NCI-H1694 (cell line): ENCODE measurements around the gene PRDM4.
"Not testable (repeated sequence)": the region's sequence is repeated elsewhere in the genome, so short reads cannot be mapped to it uniquely, and the experiment has no call there.

Experiments used
- DNase-seq: peaks from one replicate; lab custom pipeline; 2025; lab: John Stamatoyannopoulos, UW

The PRDM4 gene

DNA sequence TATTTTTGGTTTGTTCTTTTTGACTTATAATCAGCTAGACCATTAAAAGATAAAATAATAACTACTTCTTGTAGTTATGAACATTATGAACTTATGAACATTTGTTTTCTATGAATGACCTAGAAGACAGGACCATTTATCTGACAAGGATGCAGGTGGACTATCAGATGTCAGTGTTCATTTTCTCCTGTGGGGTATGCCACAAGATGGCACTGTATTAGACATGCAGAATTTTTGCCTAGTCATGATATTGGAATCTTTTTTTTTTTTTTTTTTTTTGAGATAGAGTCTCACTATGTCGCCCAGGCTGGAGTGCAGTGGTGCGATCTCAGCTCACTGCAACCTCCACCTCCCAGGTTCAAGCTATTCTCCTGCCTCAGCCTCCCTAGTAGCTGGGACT lies 65.2 kb downstream of the PRDM4 start:
- DNase-seq, result not testable (repeated sequence)

DNA sequence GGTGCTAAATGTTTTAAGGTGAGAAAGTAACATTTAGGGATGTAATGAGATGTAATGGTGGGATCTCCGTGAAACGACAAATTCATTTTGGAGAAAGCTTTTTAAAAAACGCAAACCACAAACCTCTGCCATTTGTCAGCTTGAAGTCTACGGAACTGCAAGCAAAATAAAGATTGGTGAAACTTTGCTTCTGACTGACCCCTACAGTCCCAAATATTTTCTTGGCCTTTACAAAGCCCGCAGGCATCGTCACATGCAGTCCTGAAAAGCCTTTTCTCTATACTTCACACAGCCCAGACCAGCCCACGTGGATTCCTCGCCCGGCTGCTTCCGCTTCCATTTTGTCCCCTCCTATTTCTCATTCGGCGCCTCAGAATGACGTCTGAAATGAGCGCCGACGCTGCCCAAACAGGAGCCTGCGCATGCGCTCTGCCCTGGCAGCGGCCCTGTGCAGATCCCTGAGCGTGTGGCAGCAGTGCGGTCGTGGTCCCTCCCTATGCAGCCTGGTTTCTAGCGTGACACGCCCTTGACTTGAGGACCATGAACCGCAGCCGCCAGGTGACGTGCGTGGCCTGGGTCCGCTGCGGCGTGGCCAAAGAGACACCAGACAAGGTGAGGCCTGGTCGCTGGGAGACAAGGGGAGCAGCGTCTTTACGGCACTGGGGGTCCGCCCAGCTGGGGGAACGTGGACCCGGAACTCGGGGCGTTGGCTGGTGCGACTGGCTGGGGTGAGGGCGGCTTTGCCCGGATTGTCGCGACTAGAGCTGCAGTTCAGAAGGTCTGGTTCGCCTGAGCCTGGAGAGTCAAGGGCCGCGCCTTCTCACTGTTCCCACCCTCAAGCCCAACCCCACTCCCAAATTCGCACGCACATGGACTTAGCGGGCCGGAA lies 75.3 kb downstream of the PRDM4 start, which contains the start of gene PWP1:
Gene PWP1, plus strand, starts transcription at position 440 of the 889 bp plus-strand sequence. Its CDS starts 101 bp downstream, at position 541.
- peak; percentile 90 for DNase-seq

DNA sequence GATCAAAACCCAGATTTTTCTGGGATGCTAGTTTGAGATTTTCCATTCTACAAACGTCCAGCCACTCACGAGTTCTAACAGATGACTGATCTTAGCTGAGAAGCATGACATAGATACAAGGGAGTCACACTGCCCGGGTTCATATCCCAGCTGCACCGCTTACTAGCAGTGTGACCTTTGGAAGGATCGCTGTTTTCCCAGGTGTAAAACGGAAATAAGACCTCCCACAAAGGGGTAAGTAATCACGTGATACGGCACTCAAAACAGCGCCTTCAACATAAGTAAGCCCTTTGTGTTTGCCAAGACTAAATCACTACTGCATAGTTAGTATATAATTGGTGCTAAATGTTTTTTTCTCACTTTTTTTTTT lies 76.0 kb downstream of the PRDM4 start:
- DNase-seq, result peak; percentile 14

DNA sequence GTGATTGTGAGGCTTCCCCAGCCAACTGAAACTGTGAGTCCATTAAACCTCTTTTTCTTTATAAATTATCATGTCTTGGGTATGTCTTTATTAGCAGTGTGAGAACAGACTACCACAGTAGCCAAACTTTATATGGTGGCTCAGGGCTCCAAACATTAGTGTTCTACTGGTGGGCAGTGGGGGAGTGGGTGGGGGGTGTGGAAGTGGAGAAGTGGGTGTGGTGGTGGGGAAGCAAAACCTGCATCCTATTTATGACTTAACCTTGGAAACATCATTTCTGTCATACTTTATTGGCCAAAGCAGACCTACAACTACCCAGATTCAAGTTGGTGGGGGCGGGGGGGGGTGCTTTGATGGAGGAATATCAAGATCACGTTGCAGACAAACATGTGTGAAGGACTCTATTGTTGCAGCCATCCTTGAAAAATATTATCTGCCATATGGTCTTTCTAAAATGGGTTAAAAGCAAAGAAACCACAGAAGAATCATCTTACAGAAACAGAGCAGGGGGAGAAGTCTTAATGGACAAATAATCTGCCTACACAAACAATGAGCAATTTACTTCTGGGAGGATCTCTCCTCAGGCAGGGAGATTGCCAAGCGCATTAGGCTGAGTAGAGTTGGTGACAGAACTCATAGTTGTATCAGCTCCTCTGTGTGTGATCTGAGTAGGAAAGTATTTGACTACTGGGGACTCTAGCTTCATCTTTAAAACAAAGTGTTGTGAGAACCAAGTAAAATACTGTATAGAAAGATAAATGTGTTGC lies 76.7 kb downstream of the PRDM4 start:
- DNase-seq, result no peak
